Epithelial cell of esophagus (primary cell): ENCODE data around the gene SLC6A8.

ENCODE experiments used
- DNase-seq: peaks from one replicate; pipeline ENCODE4 v3.0.0; 2010; ENCODE audit warnings: low read depth
- H3K4me3 ChIP-seq: 2 replicates; pipeline ENCODE4 v1.5.1; 2011; ENCODE audit warnings: mild to moderate bottlenecking, low read length, control low read depth
- TF ChIP-seq, protein P1 (sequence below): IDR thresholded peaks from 2 replicates; pipeline ENCODE4 v1.5.1; 2011; ENCODE audit warnings: low read depth, mild to moderate bottlenecking, low read length, control low read depth, inconsistent platforms; ENCODE audit not compliant: insufficient read depth; ENCODE audit errors: missing control alignments

SLC6A8 gene

DNA sequence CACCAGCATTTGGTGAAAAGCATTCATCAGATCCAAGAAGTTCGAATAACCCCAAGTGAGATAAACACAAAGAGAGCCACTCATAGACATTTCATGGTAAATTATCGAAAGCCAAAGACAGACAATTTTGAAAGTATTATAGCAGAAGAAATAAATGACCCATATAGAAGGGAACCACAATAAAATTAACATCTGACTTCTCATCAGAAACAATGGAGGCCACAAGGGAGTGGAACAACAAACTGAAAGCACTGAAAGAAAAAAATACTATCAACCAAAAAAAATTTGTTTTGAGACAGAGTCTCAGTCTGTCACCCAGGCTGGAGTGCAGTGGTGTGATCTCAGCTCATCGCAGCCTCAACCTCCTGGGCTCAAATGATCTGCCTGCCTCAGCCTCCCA lies 28.5 kb upstream of the SLC6A8 start:
- H3K4me3 ChIP-seq = no peak overlapping the region
- no peak for DNase-seq
- TF ChIP-seq, protein P1, sequence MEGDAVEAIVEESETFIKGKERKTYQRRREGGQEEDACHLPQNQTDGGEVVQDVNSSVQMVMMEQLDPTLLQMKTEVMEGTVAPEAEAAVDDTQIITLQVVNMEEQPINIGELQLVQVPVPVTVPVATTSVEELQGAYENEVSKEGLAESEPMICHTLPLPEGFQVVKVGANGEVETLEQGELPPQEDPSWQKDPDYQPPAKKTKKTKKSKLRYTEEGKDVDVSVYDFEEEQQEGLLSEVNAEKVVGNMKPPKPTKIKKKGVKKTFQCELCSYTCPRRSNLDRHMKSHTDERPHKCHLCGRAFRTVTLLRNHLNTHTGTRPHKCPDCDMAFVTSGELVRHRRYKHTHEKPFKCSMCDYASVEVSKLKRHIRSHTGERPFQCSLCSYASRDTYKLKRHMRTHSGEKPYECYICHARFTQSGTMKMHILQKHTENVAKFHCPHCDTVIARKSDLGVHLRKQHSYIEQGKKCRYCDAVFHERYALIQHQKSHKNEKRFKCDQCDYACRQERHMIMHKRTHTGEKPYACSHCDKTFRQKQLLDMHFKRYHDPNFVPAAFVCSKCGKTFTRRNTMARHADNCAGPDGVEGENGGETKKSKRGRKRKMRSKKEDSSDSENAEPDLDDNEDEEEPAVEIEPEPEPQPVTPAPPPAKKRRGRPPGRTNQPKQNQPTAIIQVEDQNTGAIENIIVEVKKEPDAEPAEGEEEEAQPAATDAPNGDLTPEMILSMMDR = no peak

DNA sequence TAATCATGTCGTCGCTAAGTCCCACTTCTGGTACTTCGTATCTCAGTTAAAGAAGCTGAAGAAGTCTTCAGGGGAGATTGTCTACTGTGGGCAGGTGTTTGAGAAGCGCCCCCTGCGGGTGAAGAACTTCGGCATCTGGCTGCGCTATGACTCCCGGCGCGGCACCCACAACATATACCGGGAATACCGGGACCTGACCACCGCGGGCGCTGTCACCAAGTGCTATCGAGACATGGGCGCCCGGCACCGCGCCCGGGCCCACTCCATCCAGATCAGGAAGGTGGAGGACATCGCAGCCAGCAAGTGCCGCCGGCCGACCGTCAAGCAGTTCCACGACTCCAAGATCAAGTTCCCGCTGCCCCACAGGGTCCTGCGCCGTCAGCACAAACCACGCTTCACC lies 25.5 kb upstream of the SLC6A8 start:
- H3K4me3 ChIP-seq = no peak overlapping the region
- TF ChIP-seq, protein P1 = peak; percentile 48
- peak; percentile 54 for DNase-seq

DNA sequence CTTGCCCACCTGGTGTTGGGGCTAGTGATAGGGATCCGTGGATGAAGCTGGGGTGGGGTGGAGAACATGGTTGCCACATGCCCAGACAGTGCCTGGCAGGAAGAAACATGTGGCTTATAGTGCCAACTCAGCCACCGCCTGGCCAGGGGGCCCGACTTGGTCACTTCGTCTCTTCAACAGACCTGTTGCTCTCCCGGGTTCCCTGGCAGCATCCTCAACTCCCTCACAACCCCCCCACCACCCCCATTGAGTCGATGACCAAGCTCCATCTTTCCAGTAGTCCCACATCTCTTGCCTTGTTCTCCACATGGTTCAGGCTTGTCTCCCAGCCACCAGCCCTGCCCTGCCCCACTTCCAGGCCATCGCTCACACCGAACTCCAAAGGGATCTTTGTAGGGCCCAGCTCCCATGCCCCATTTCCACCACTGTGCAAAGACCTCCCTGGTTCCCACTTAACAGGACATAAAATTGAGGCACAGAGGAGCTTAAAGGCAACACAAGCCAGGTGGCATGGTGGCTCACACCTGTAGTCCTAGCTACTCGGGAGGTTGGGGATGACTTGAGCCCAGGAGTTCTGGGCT lies 21.9 kb upstream of the SLC6A8 start:
- TF ChIP-seq, protein P1 = no peak
- H3K4me3 ChIP-seq = no peak overlapping the region
- no peak for DNase-seq

DNA sequence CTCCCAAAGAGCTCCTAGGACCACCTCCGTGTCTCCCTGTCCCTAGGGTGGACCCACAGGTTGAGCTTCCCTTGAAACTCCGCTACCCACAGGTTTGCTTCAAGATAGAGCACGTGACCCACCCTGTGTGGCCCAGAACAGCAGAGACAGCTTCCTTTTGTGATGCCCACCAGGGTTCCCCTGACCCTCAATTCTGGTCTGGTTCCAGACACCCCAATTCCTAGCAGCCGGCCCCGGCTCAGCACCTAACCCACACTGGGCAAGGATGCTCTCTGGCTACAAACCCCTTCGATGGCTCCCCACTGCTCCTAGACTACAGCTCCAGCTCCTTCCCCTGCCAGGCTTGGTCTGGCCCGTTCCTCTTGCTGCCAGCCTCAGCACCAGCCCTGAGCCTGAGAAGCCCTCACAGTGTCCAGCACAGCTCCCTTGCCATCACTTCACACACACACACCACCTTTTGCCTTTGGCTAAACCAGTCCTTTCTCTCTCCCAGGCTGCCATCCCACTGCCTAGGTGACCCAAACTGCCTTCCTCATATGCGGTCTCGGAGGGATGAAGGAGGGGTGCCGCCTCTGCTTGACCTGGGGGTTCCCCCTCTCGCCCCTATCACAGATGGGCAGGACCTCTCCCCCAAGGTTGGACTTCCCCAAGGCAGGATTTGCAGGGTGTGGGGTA lies 20.3 kb upstream of the SLC6A8 start:
- DNase-seq = no peak
- H3K4me3 ChIP-seq = peak overlapping the region; percentile 35
- TF ChIP-seq, protein P1 = no peak

DNA sequence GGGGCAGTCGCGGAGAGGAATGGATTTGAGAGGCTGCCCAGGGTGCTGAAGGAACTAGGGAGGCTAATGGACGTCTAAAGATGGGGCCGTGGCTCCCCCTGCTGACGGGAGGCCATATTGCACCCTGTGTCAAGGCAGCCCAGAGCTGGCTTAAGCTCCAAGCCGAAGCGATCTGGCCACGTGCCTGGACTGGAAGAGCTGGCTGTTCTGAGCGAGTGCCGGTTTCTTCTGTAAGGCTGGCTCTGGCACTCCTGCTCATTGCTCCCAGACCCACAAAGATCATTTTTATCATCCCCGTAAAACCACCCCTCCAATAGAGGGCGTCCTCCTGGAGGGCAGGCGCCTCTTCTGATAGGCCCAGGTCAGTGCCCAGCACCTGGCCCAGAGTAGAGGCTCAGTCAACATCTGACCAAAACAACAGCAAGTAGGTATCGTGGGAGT lies 19.8 kb upstream of the SLC6A8 start:
- TF ChIP-seq, protein P1 = peak; percentile 79
- peak overlapping the region; percentile 35 for H3K4me3 ChIP-seq

DNA sequence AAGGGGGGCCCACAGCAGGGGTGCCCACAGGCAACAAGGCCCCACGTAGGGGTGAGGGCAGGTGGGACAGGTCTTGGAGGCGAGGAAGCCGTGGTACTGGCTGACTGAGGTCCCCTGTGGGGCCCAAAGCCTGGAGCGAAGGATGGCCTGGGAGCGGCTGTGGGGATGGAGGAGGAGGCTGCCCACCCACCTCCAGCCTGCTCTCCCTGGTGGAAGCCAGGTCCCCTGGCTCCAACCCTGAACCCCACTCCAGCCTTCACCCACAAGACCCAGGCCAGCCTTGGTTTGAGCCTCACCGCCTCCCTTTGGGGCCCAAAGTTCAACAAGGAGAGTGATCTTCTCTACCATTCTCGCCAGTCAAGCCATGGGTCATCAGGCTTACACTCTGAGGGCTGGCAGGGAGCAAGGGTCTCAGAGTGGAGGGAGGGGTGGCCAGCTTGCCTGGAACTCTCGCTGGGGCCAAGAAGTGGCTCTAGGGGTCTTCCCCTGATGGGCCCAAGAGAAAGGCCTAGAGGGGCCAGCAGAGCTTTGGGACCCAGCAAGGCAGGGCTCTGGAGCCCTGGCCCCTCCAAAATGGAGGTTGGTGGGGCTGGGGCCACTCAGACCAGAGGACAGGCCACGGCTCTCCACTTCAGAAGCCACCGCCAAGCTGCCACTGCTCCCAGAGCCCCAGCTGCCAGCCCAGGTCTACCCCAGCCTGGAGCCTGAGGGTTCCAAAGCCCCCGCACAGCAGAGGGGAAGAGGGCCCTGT lies 19.1 kb upstream of the SLC6A8 start:
- TF ChIP-seq, protein P1 = no peak
- H3K4me3 ChIP-seq = no peak overlapping the region
- no peak for DNase-seq

More for the DNA sequence above, 19.8 kb upstream of the SLC6A8 start:
- DNase-seq = peak; percentile 78
